Measurements from ENCODE around the gene SLC25A21.
A peak's percentile ranks its signal among the peaks of the same experiment; 100 is the strongest.

Gene SLC25A21

DNA sequence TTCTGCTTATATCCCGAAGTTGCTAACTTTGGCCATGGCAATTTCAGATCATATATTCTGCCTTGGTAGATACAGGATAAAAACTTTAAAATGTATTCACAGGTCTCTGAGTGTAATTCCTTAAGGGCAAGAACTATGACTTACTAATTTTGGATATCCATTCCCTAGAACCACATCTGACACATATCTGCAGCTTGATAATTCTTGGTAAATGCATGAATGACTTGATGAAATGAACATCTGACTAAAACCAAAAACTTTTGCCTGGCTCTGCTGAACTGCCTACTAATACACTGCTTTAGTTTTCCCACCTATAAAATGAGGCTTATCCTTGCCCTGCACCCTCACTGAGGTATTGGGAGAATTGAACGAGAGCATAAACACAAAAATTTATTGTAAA lies 32.2 kb downstream of the SLC25A21 start:
- no peak for FAIRE-seq

- FAIRE-seq = no peak
Measured at GRCh38 chr14:37139710-37140109, 32.7 kb downstream of the SLC25A21 start.

GRCh38 chr14:37138898-37139297 lies 33.5 kb downstream of the SLC25A21 start:
- FAIRE-seq = no peak

DNA sequence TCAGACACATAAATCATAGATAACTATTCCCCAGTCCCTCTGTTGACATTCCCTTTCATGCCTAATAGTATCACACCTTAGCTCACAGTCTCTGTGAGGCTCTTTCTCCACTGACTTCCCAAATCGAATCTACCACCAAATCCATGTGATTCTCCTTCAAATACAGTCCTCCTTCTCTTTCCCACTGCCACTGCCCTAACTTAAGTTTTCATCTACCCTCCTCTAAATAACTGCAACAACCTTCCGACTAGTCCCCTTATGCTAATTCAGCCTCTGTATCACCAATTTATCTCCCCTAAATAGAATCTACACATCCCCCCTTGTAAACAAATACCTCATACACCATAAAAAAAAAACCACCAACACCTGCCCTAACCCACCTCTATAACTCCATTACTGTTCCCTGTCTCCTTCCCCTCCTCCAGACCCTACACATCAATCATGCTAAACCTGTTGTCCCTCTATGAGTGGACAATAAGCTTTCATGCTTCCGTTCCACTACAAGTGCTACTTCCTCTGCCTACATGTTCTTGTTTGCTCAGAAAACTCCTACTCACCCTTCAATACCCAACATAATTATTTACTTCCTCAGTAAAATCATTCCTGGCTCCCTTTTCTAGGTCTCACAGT lies 39.0 kb downstream of the SLC25A21 start:
- no peak for FAIRE-seq

GRCh38 chr14:37131205-37131604 lies 41.2 kb downstream of the SLC25A21 start:
- no peak for FAIRE-seq

- FAIRE-seq = no peak
Measured at GRCh38 chr14:37129047-37129446, 43.4 kb downstream of the SLC25A21 start.

DNA sequence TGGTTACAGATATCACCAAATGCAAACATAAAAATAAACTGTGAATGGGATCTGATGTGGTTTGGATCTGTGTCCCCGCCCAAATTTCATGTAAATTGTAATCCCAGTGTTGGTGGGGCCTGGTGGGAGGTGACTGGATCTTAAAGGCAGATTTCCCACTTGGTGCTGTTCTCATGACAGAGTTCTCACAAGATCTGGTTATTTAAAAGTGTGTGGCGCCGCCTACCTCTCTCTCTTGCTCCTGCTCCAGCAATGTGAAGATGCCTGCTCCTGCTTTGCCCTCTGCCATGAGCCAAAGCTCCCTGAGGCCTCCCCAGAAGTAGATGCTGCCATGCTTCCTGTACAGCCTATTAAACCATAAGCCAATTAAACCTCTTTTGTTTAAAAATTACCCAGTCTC lies 47.8 kb downstream of the SLC25A21 start:
- no peak for FAIRE-seq

DNA sequence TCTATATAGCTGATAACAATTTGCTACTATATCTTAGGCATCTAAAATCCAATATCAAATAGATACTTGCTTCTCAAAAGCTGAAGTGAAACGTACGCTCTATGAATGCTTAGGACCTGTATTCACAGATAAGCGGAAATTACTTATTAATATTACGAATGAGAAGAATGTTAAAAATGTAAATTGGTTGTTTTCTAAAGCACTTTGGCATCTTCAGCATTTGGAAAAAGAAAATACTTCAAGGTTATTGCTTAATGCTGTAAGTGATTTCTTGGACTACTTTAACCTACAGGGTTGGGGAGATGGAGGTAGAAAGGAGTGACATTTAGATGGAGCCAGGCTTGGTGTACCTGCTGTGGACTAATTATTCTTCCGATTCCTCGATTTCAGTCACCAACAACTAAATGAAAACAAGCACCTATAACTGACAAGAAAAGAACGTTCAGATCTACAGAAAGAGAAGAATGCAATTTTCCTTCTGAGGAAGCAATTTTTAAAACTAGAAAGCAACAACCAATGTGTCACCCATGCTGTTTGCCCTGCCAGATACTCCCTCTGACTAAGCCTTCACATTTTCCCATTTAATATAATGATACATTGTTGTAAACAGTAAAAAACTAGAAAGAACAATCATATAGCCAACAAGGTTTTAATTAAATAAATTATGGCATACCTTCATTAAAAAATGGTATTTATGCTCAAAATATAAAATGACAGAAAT lies 49.3 kb downstream of the SLC25A21 start:
- FAIRE-seq = no peak

GRCh38 chr14:37122288-37122687 lies 50.1 kb downstream of the SLC25A21 start:
- no peak for FAIRE-seq

- no peak for FAIRE-seq
Measured at GRCh38 chr14:37118673-37119366, 53.6 kb downstream of the SLC25A21 start.

- peak; percentile 25 for FAIRE-seq
Measured at GRCh38 chr14:37116933-37117849, 55.2 kb downstream of the SLC25A21 start.

- FAIRE-seq = no peak
Measured at GRCh38 chr14:37115406-37115805, 57.0 kb downstream of the SLC25A21 start.

GRCh38 chr14:37114559-37114958 lies 57.8 kb downstream of the SLC25A21 start:
- no peak for FAIRE-seq

DNA sequence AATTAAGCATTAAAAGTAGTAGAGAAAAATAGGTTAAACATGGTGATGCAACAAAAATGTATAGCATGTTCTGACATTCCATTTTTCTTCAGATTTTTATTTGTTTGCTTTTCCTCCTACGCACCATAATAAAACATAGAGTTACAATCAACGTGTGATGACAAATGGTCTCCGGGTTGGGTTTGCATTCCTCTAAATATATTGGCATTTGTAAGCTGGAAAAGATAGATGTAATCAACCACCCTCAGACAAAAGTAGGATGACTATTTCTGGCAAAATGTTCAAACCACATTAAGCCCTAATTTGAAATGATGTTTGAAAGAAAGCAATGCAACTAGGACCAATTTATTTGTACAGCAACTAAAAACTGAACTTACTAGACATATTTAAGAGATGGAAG lies 58.4 kb downstream of the SLC25A21 start:
- FAIRE-seq = no peak

DNA sequence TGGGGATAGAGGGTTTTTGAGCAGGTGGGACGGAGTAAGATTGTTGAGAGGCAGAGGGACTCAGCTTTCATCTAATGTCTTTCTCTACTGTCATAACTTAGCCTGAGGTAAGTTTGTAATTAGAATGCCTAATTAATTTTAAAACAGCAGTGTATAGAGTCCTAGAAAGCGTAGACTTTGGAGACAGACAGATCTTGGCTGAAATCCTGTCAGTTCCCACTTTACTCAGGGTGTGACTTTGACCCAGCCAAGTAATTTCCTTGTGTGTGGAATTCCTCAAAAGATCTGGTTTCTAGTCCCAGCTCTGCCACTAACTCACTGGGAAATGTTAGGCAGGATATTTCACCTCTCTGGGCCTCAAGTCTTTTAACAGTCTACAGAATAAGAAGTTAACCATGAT lies 74.3 kb downstream of the SLC25A21 start:
- no peak for FAIRE-seq

GRCh38 chr14:37094502-37094901 lies 77.9 kb downstream of the SLC25A21 start:
- FAIRE-seq = no peak

GRCh38 chr14:37093364-37093763 lies 79.0 kb downstream of the SLC25A21 start:
- FAIRE-seq = no peak

GRCh38 chr14:37091651-37092050 lies 80.8 kb downstream of the SLC25A21 start:
- no peak for FAIRE-seq

DNA sequence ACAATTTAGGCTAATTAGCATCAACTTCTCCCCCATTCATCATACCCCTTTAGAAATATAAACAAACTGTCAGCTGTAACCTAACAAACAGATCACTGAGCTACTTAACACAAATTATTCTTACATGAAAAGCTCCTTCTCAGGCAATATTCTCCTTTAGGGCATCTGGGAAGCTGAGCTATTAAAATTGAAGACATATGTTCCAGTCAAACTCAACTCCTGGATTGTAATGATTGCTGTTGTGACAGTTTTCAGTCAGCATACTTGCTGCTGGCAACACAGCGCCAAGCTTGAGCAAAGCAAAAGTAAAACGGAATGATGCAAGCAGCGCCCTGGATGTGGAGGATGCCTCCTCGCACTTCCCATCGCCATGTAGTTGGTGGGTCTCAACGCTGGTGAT lies 82.4 kb downstream of the SLC25A21 start:
- FAIRE-seq = no peak

DNA sequence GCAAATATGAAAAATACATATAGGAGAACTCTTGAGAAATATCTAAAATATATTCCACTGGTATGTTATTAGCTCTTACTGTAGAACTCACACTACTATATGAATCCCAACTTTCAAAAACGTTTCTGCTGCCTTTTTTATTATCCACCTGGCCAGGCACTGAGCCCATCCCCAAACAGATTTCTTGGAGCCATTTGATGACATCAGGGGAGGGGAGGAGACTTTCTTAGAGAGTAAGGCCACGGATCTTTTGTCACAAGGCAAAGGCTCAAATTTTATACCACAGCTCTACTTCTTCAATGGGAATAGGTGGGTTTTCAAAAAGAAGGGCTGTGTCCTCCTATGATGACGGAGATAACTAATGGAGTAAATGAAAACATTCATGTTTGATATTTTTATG lies 83.0 kb downstream of the SLC25A21 start:
- FAIRE-seq = no peak

DNA sequence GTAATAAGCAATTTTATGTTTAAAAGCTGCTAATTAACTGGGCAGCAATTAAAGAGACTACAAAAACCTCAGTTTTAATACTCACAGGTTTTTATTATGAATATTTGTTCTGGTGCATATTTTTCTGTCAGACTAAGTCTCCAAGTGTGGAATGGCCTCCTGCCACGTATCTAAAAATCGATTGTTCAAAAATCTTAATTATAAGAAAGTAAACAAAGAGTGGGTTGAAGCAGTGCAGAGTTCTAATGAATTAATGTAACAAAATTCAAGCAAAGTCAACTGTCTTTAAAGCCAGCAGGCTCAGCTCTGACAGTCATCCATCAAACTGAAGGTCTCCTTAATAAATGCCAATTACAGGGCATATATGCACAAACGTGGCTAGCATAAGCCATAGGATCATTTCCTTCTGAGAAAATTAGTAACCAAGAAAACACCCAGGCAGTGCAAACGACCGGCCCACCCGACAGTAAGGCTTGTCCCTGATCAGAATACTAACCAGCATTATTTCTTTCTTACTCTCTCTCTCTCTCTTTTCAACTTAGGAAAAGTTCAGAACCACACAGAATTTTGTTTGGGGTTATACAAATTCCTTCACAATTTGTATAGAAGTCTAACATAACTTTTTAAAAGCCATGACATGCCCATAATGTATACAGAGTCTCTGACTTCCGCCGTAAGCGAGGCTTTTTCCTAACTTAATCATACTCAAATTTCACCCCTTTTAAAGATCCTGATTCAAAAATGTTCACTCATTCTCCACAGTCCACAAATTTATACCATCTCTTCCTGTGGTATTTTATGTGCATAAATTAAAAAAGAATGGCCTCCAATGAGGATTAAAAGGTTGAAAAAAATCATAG lies 83.8 kb downstream of the SLC25A21 start:
- no peak for FAIRE-seq

DNA sequence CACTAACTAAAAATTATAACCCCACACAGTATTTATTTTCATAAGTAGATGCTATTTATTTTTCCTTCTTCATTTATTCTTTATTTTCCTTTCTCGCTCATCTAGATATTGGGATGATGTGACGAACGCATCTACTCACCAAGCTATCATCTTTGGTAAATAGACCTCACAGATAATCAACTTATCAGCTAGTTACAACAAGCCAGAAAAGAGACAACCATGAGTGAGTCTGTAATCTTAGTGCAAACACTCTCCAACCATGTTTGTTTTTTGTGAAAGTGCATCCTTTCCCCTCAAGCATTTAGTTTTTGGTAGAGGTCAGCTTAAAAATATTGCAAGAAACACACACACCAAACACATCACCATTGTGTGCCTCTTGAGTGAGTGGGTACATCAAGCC lies 84.9 kb downstream of the SLC25A21 start:
- no peak for FAIRE-seq
